Tibial nerve (tissue), 3 donors: ENCODE results near the gene SPRY2.

Experiments used
- POLR2A ChIP-seq, 2 donors: fragments of 450-650 bp; IDR thresholded peaks; one replicate each; pipeline ENCODE4 v1.6.1; 2017; ENCODE audit warnings: antibody characterized with exemption in 2 of 2, mild to moderate bottlenecking in 2 of 2, moderate library complexity in 2 of 2
- TF ChIP-seq, protein P1 (sequence below), 5 experiments: fragments of 200-600 bp in 3 of 5; fragments of 450-650 bp in 2 of 5; sonication (generic) in 3 of 5; IDR thresholded peaks; one replicate each; pipeline ENCODE4 v1.5.1; 2016 to 2019; ENCODE audit warnings: antibody characterized with exemption in 5 of 5, mild to moderate bottlenecking in 3 of 5, moderate library complexity in 2 of 5

DNA sequence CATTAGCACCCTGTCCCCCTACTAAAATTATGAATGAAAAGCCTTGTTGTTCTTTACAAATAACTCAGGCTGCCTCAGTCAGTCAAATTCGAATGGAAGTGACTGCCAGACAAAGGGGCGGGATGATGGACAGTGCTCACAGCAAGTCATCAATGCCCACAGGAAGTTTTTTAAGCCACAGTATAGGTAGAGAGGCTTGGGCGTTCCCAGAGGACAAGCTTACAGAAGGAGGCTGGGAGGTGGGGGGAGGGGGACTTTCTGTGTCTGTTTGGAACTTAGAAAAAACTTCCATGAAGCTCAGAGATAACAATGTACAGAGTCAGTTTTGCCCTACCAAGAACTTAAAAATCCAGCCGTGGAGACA lies 18.5 kb upstream of the SPRY2 start:
- TF ChIP-seq, protein P1, sequence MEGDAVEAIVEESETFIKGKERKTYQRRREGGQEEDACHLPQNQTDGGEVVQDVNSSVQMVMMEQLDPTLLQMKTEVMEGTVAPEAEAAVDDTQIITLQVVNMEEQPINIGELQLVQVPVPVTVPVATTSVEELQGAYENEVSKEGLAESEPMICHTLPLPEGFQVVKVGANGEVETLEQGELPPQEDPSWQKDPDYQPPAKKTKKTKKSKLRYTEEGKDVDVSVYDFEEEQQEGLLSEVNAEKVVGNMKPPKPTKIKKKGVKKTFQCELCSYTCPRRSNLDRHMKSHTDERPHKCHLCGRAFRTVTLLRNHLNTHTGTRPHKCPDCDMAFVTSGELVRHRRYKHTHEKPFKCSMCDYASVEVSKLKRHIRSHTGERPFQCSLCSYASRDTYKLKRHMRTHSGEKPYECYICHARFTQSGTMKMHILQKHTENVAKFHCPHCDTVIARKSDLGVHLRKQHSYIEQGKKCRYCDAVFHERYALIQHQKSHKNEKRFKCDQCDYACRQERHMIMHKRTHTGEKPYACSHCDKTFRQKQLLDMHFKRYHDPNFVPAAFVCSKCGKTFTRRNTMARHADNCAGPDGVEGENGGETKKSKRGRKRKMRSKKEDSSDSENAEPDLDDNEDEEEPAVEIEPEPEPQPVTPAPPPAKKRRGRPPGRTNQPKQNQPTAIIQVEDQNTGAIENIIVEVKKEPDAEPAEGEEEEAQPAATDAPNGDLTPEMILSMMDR (IDR thresholded peaks at IDR 0.05): no peak
- TF ChIP-seq POLR2A (IDR thresholded peaks at IDR 0.05): no peak
